KMS-11 (cell line): ENCODE measurements around the gene MAP4K2.

Experiments
- H2AFZ ChIP-seq: fragments of 200-600 bp; sonication (generic); 2 replicates; pipeline ENCODE4 v1.6.1; 2016; ENCODE audit warnings: antibody characterized with exemption, mixed run types, low read depth
- H3K27ac ChIP-seq: fragments of 200-600 bp; sonication (generic); 2 replicates; pipeline ENCODE4 v1.6.1; 2016; ENCODE audit warnings: mild to moderate bottlenecking, mixed run types
- H3K27me3 ChIP-seq: fragments of 200-600 bp; sonication (generic); 2 replicates; pipeline ENCODE4 v1.6.1; 2017; ENCODE audit warnings: mild to moderate bottlenecking, low read depth, mixed run types, moderate library complexity; ENCODE audit not compliant: insufficient read depth
- H3K36me3 ChIP-seq: fragments of 200-600 bp; sonication (generic); 2 replicates; pipeline ENCODE4 v1.6.1; 2017; ENCODE audit warnings: mild to moderate bottlenecking, mixed run types; ENCODE audit not compliant: insufficient read depth
- H3K4me1 ChIP-seq: fragments of 200-600 bp; sonication (generic); 2 replicates; pipeline ENCODE4 v1.6.1; 2016; ENCODE audit warnings: mild to moderate bottlenecking, low read depth, mixed run types; ENCODE audit not compliant: poor library complexity, severe bottlenecking
- H3K4me2 ChIP-seq: fragments of 200-600 bp; sonication (generic); 2 replicates; pipeline ENCODE4 v1.7.0; 2016; ENCODE audit warnings: mild to moderate bottlenecking, mixed run types
- H3K4me3 ChIP-seq: fragments of 200-600 bp; sonication (generic); IDR thresholded peaks from 2 replicates; pipeline ENCODE4 v1.6.1; 2017; ENCODE audit warnings: low read depth, low read length, mixed read lengths; ENCODE audit not compliant: insufficient read depth
- H3K79me2 ChIP-seq: fragments of 200-600 bp; sonication (generic); 2 replicates; pipeline ENCODE4 v1.6.1; 2016; ENCODE audit warnings: low read depth, mixed run types; ENCODE audit not compliant: insufficient read depth
- H3K9ac ChIP-seq: fragments of 200-600 bp; sonication (generic); 2 replicates; pipeline ENCODE4 v1.6.1; 2016; ENCODE audit warnings: mild to moderate bottlenecking, mixed run types
- H4K20me1 ChIP-seq: fragments of 200-600 bp; sonication (generic); 2 replicates; pipeline ENCODE4 v1.6.1; 2016; ENCODE audit warnings: mild to moderate bottlenecking, mixed run types; ENCODE audit not compliant: insufficient read depth
- CTCF ChIP-seq: fragments of 200-600 bp; sonication (generic); conservative IDR thresholded peaks from 2 replicates; pipeline ENCODE4 v1.6.1; 2017; ENCODE audit warnings: low read depth, mild to moderate bottlenecking, antibody characterized with exemption, low read length, moderate library complexity, mixed read lengths

Gene MAP4K2

GRCh38 chr11:64794526-64794925 is 8.5 kb downstream of the MAP4K2 start:
- H3K4me1 ChIP-seq, result no peaks in the 10 kb centered on the region
- no peak for TF ChIP-seq CTCF
- H3K27ac ChIP-seq, result no peak overlapping the region

GRCh38 chr11:64793271-64794160 is 9.5 kb downstream of the MAP4K2 start:
- no peak overlapping the region for H2AFZ ChIP-seq
- H3K4me1 ChIP-seq, result no peaks in the 10 kb centered on the region
- no peaks in the 10 kb centered on the region for H3K27me3 ChIP-seq
- H4K20me1 ChIP-seq, result no peaks in the 10 kb centered on the region
- no peak overlapping the region for H3K9ac ChIP-seq
- TF ChIP-seq CTCF, result no peak
- no peak overlapping the region for H3K4me3 ChIP-seq
- no peaks in the 10 kb centered on the region for H3K36me3 ChIP-seq
- no peak overlapping the region for H3K27ac ChIP-seq
- H3K4me2 ChIP-seq, result no peak overlapping the region
- H3K79me2 ChIP-seq, result no peaks in the 10 kb centered on the region

More at GRCh38 chr11:64794526-64794925, 8.5 kb downstream of the MAP4K2 start:
- Histone ChIP-seq H3K4me2 (no peak overlapping the region), H4K20me1 (no peaks in the 10 kb centered on the region), H3K9ac (no peak overlapping the region), H2AFZ (no peak overlapping the region), H3K4me3 (no peak overlapping the region), H3K36me3 (no peaks in the 10 kb centered on the region), H3K27me3 (no peaks in the 10 kb centered on the region), H3K79me2 (no peaks in the 10 kb centered on the region)

- Histone ChIP-seq H3K27ac (no peak overlapping the region), H3K9ac (no peak overlapping the region), H2AFZ (no peak overlapping the region), H3K79me2 (no peaks in the 10 kb centered on the region), H3K4me2 (no peak overlapping the region), H3K4me1 (no peaks in the 10 kb centered on the region), H3K36me3 (no peaks in the 10 kb centered on the region), H3K4me3 (no peak overlapping the region), H3K27me3 (no peaks in the 10 kb centered on the region), H4K20me1 (no peaks in the 10 kb centered on the region)
- no peak for TF ChIP-seq CTCF
These were observed 10.5 kb downstream of the MAP4K2 start for GRCh38 chr11:64792482-64792881.

GRCh38 chr11:64791781-64792291 is 11.2 kb downstream of the MAP4K2 start:
- Histone ChIP-seq H3K4me1 (no peaks in the 10 kb centered on the region), H3K4me3 (no peak overlapping the region), H3K36me3 (no peaks in the 10 kb centered on the region), H3K27ac (no peak overlapping the region), H4K20me1 (no peaks in the 10 kb centered on the region), H3K27me3 (no peaks in the 10 kb centered on the region), H3K9ac (no peak overlapping the region), H3K79me2 (no peaks in the 10 kb centered on the region), H2AFZ (no peak overlapping the region), H3K4me2 (no peak overlapping the region)
- no peak for TF ChIP-seq CTCF
